Epithelial cell of prostate (primary cell): ENCODE measurements around the gene POTEI.
"Not testable (repeated sequence)": the region's sequence is repeated elsewhere in the genome, so short reads cannot be mapped to it uniquely, and the experiment has no call there.

Experiments
- DNase-seq: peaks from one replicate; pipeline ENCODE4 v3.0.0-alpha.2; 2011; ENCODE audit warnings: low read depth, low spot score
- H3K27ac ChIP-seq: fragments of 450-650 bp; 2 replicates; pipeline ENCODE4 v1.5.1; 2017; ENCODE audit warnings: mild to moderate bottlenecking

The POTEI gene

GRCh38 chr2:130510807-130511746 lies 1.9 kb upstream of the POTEI start:
- H3K27ac ChIP-seq, DNase-seq: not testable (repeated sequence)

GRCh38 chr2:130491073-130491472 lies 18.1 kb downstream of the POTEI start:
- DNase-seq, H3K27ac ChIP-seq: not testable (repeated sequence)

GRCh38 chr2:130455413-130455812 lies 53.7 kb downstream of the POTEI start:
- DNase-seq, H3K27ac ChIP-seq: not testable (repeated sequence)

GRCh38 chr2:130454712-130455083 lies 54.4 kb downstream of the POTEI start:
- H3K27ac ChIP-seq, DNase-seq: not testable (repeated sequence)

- not testable (repeated sequence) for DNase-seq, H3K27ac ChIP-seq
Measured at GRCh38 chr2:130453955-130454711, 55.0 kb downstream of the POTEI start.

GRCh38 chr2:130452897-130453296 lies 56.2 kb downstream of the POTEI start:
- DNase-seq, H3K27ac ChIP-seq: not testable (repeated sequence)

GRCh38 chr2:130451823-130452222 lies 57.3 kb downstream of the POTEI start:
- DNase-seq, H3K27ac ChIP-seq: not testable (repeated sequence)

GRCh38 chr2:130451278-130451677 lies 57.9 kb downstream of the POTEI start:
- not testable (repeated sequence) for H3K27ac ChIP-seq, DNase-seq

GRCh38 chr2:130450366-130450765 lies 58.8 kb downstream of the POTEI start:
- DNase-seq, H3K27ac ChIP-seq: not testable (repeated sequence)

- DNase-seq, H3K27ac ChIP-seq: not testable (repeated sequence)
Measured at GRCh38 chr2:130427631-130428030, 81.5 kb downstream of the POTEI start.

- DNase-seq, H3K27ac ChIP-seq: not testable (repeated sequence)
Measured at GRCh38 chr2:130418845-130419244, 90.3 kb downstream of the POTEI start.

GRCh38 chr2:130416693-130417092 lies 92.4 kb downstream of the POTEI start:
- DNase-seq, H3K27ac ChIP-seq: not testable (repeated sequence)
